K562 (cell line): ENCODE data around the gene CTDSPL. TPM values are rescaled to one million over a fixed set of nuclear protein-coding genes. Genes with fewer than 3 reads are reported as not detected.

Experiments used
- ATF1 ChIP-seq, 2 experiments: fragments of 450-650 bp in 1 of 2; IDR thresholded peaks; 2 replicates each; pipeline ENCODE4 v1.6.1; 2016; ENCODE audit warnings: missing compliant biosample characterization in 1 of 2, missing genetic modification characterization in 1 of 2
- CBFA2T2 ChIP-seq: fragments of 450-650 bp; conservative IDR thresholded peaks from 2 replicates; pipeline ENCODE4 v1.6.1; 2017; ENCODE audit warnings: mild to moderate bottlenecking
- CBFA2T3 ChIP-seq: fragments of 450-650 bp; IDR thresholded peaks from 2 replicates; pipeline ENCODE4 v1.6.1; 2017
- CHD2 ChIP-seq: IDR thresholded peaks from 2 replicates; pipeline ENCODE4 v1.6.1; 2011; ENCODE audit warnings: low read depth, low read length
- DPF2 ChIP-seq: fragments of 450-650 bp; IDR thresholded peaks from 2 replicates; pipeline ENCODE4 v1.6.1; 2016
- FOXA1 ChIP-seq: fragments of 450-650 bp; IDR thresholded peaks from 2 replicates; pipeline ENCODE4 v1.6.1; 2016; ENCODE audit warnings: mild to moderate bottlenecking, borderline replicate concordance
- HDAC8 ChIP-seq: fragments of 450-650 bp; IDR thresholded peaks from 2 replicates; pipeline ENCODE4 v1.6.1; 2016; ENCODE audit warnings: mild to moderate bottlenecking, missing genetic modification characterization, moderate library complexity, missing compliant biosample characterization
- KLF13 ChIP-seq: fragments of 450-650 bp; IDR thresholded peaks from 2 replicates; pipeline ENCODE4 v1.6.1; 2016; ENCODE audit warnings: missing genetic modification characterization, low read depth, mild to moderate bottlenecking, missing compliant biosample characterization, moderate library complexity, borderline replicate concordance
- LARP7 ChIP-seq: fragments of 450-650 bp; IDR thresholded peaks from 2 replicates; pipeline ENCODE4 v1.6.1; 2016
- MCM7 ChIP-seq, 2 experiments: fragments of 450-650 bp; IDR thresholded peaks; 2 replicates each; pipeline ENCODE4 v1.6.1; 2016 to 2018
- MTA1 ChIP-seq: fragments of 450-650 bp; IDR thresholded peaks from 2 replicates; pipeline ENCODE4 v1.6.1; 2017; ENCODE audit warnings: borderline replicate concordance
- MTF1 ChIP-seq: fragments of 250-450 bp; sonication (Bioruptor Pico); IDR thresholded peaks from 2 replicates; pipeline ENCODE4 v1.9.0; 2021; ENCODE audit warnings: moderate library complexity, mild to moderate bottlenecking, inconsistent platforms, borderline replicate concordance
- MYBL2 ChIP-seq, 2 experiments: fragments of 450-650 bp in 1 of 2; sonication (generic) in 1 of 2; formaldehyde crosslinking in 1 of 2; IDR thresholded peaks; 2 replicates each; pipeline versions ENCODE4 v1.6.1 to v1.8.1; 2017 to 2022; ENCODE audit warnings: borderline replicate concordance in 1 of 2, inconsistent platforms in 1 of 2, low read depth in 1 of 2, mild to moderate bottlenecking in 1 of 2, missing genetic modification reagents in 1 of 2, moderate library complexity in 1 of 2
- MYC ChIP-seq, 2 experiments: fragments of 250-450 bp in 1 of 2; sonication (Bioruptor Pico) in 1 of 2; IDR thresholded peaks; 2 replicates each; pipeline versions ENCODE4 v1.5.1 to v1.6.1; 2012 to 2021; ENCODE audit warnings: low read depth in 2 of 2, borderline replicate concordance in 1 of 2, improper control_type of control experiment in 1 of 2, low read length in 1 of 2, mild to moderate bottlenecking in 1 of 2, moderate library complexity in 1 of 2
- NFRKB ChIP-seq: fragments of 450-650 bp; IDR thresholded peaks from 2 replicates; pipeline ENCODE4 v1.6.1; 2016; ENCODE audit warnings: low read depth
- NRF1 ChIP-seq, 2 experiments: fragments of 450-650 bp; IDR thresholded peaks in 1 of 2; conservative IDR thresholded peaks in 1 of 2; 2 replicates each; pipeline ENCODE4 v1.6.1; 2014; ENCODE audit warnings: mild to moderate bottlenecking in 2 of 2
- PRPF4 ChIP-seq: fragments of 200-400 bp; formaldehyde crosslinking; IDR thresholded peaks from one replicate; pipeline ENCODE4 v1.6.1; 2017; ENCODE audit warnings: low read length, low read depth, mild to moderate bottlenecking; ENCODE audit not compliant: insufficient read depth, poor library complexity, severe bottlenecking
- SRSF9 ChIP-seq: fragments of 200-400 bp; formaldehyde crosslinking; IDR thresholded peaks from 2 replicates; pipeline ENCODE4 v1.6.1; 2017; ENCODE audit warnings: low read depth, low read length, borderline replicate concordance
- YBX1 ChIP-seq: fragments of 450-650 bp; IDR thresholded peaks from 2 replicates; pipeline ENCODE4 v1.7.1; 2016; ENCODE audit warnings: mild to moderate bottlenecking
- ZBTB17 ChIP-seq: fragments of 450-650 bp; formaldehyde crosslinking; IDR thresholded peaks from 2 replicates; pipeline ENCODE4 v1.4.0; 2020; ENCODE audit warnings: mild to moderate bottlenecking
- ZNF3 ChIP-seq: fragments of 250-450 bp; sonication (Bioruptor Pico); IDR thresholded peaks from 2 replicates; pipeline ENCODE4 v1.5.0; 2021; ENCODE audit warnings: mild to moderate bottlenecking, moderate library complexity
- ZNF695 ChIP-seq: fragments of 450-650 bp; formaldehyde crosslinking; IDR thresholded peaks from 2 replicates; pipeline ENCODE4 v1.4.0; 2020; ENCODE audit warnings: mild to moderate bottlenecking, moderate library complexity
- polyA plus RNA-seq, 8 experiments: library from polyadenylated mRNA; depleted of rRNA in 4 of 8; stranded (reverse) in 5 of 8; unstranded in 3 of 8; fragments of >200 nt; fragmentation: Nextera tagmentation in 2 of 8; fragmentation: Illumina TruSeq in 1 of 8; extraction: Ambion mirVana in 2 of 8; extraction: Trizol in 1 of 8; gene quantifications; 2 replicates each; pipeline versions ENCODE4 v1.2.1 to v1.2.3, GENCODE V29; 2011 to 2014; ENCODE audit warnings: inconsistent platforms in 1 of 8, missing spikeins in 1 of 8
- total RNA-seq, 7 experiments: library from RNA; depleted of rRNA in 6 of 7; stranded (reverse); fragments of >200 nt in 6 of 7; fragmentation: Illumina TruSeq in 2 of 7; extraction: Trizol in 2 of 7; gene quantifications; 2 replicates each; pipeline versions ENCODE4 v1.2.1 to v1.2.3, GENCODE V29; 2011 to 2021; ENCODE audit warnings: low replicate concordance in 1 of 7
- TF ChIP-seq, protein P1 (sequence below), 3 experiments: fragments of 200-800 bp in 1 of 3; fragments of 250-450 bp in 1 of 3; fragments of 450-650 bp in 1 of 3; sonication (Bioruptor Pico) in 1 of 3; sonication (Bioruptor generic) in 1 of 3; formaldehyde crosslinking in 1 of 3; IDR thresholded peaks; 2 replicates each; pipeline versions ENCODE4 v1.6.1 to v1.8.0; 2016 to 2022; ENCODE audit warnings: mild to moderate bottlenecking in 2 of 3, missing genetic modification characterization in 2 of 3, missing compliant biosample characterization in 1 of 3, moderate library complexity in 1 of 3
- TF ChIP-seq, protein P2 (sequence below): fragments of 450-650 bp; IDR thresholded peaks from 2 replicates; pipeline ENCODE4 v1.6.1; 2017; ENCODE audit warnings: antibody characterized with exemption

CTDSPL gene
- total and polyA plus RNA-seq, 9 of the 15 experiments (the other 6 are each of a cell fraction or from before 2014, with no cell fraction given), result 5.1 to 19.3 (median 11.3) TPM

DNA sequence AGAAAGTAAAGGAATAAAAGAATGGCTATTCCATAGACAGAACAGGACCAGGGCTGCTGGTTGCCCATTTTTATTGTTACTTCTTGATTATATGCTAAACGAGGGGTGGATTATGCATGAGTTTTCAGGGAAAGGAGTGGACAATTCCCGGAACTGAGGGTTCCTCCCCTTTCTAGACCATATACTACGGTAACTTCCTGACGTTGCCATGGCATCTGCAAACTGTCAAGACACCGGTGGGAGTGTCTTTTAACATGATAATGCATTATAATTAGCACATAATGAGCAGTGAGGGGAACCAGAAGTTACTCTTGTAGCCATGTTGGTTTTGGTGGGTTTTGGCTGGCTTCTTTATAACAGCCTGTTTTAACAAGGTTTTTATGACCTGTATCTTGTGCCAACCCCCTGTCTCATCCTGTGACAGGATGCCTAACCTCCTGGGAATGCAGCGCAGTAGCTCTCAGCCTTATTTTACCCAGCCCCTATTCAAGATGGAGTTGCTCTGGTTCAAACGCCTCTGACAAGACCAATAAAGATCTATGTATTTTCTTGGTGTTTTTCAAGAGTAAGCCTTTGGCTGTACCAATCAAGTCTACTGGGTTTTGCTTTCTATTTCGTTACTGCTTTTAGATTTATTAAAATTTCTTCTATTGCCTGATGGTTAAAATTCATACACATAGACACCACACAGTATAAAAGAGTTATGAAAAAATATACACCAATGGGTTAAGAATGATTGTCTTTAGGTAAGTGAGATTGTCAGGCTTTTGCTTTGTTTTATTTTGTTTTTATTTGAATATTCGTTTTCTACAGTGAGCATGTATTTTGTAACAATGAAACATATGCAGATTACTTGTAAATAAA is 37.4 kb upstream of the CTDSPL start (continued):
- TF ChIP-seq SRSF9, result no peak
- no peak for TF ChIP-seq CBFA2T2
- TF ChIP-seq ZNF695, result 0 out of 2 replicates have a peak, but pooled peaks have one; percentile 40
- no peak for TF ChIP-seq NFRKB
- no peak for TF ChIP-seq DPF2
- TF ChIP-seq MTF1 (CRISPR knock-in tag), result no peak
- TF ChIP-seq, protein P1, sequence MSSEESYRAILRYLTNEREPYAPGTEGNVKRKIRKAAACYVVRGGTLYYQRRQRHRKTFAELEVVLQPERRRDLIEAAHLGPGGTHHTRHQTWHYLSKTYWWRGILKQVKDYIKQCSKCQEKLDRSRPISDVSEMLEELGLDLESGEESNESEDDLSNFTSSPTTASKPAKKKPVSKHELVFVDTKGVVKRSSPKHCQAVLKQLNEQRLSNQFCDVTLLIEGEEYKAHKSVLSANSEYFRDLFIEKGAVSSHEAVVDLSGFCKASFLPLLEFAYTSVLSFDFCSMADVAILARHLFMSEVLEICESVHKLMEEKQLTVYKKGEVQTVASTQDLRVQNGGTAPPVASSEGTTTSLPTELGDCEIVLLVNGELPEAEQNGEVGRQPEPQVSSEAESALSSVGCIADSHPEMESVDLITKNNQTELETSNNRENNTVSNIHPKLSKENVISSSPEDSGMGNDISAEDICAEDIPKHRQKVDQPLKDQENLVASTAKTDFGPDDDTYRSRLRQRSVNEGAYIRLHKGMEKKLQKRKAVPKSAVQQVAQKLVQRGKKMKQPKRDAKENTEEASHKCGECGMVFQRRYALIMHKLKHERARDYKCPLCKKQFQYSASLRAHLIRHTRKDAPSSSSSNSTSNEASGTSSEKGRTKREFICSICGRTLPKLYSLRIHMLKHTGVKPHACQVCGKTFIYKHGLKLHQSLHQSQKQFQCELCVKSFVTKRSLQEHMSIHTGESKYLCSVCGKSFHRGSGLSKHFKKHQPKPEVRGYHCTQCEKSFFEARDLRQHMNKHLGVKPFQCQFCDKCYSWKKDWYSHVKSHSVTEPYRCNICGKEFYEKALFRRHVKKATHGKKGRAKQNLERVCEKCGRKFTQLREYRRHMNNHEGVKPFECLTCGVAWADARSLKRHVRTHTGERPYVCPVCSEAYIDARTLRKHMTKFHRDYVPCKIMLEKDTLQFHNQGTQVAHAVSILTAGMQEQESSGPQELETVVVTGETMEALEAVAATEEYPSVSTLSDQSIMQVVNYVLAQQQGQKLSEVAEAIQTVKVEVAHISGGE (CRISPR knock-in tag; IDR thresholded peaks at IDR 0.05), result peak in 2 of 3 experiments; percentile 46 to 85; a peak in 3 of 6 replicates
- TF ChIP-seq LARP7, result no peak
- no peak for TF ChIP-seq ZNF3 (CRISPR knock-in tag)
- peak; percentile 95 for TF ChIP-seq KLF13
- TF ChIP-seq YBX1, result no peak
- TF ChIP-seq ATF1 (CRISPR knock-in tag; IDR thresholded peaks at IDR 0.05), result no peak
- TF ChIP-seq ATF1 (tag; IDR thresholded peaks at IDR 0.05), result peak; percentile 69
- no peak for TF ChIP-seq CBFA2T3
- peak; percentile 99 for TF ChIP-seq HDAC8 (tag)
- no peak for TF ChIP-seq MYBL2 (IDR thresholded peaks at IDR 0.05; ENCODE audit: low read depth)
- no peak for TF ChIP-seq MYBL2 (CRISPR knock-in tag; IDR thresholded peaks at IDR 0.05; ENCODE audit: borderline replicate concordance)
- TF ChIP-seq FOXA1, result no peak
- no peak for TF ChIP-seq NRF1 (conservative IDR thresholded peaks at IDR 0.05 in 1 of 2, IDR thresholded peaks at IDR 0.05 in 1 of 2)
- TF ChIP-seq MTA1, result no peak
- no peak for TF ChIP-seq MCM7 (IDR thresholded peaks at IDR 0.05)
- TF ChIP-seq, protein P2, sequence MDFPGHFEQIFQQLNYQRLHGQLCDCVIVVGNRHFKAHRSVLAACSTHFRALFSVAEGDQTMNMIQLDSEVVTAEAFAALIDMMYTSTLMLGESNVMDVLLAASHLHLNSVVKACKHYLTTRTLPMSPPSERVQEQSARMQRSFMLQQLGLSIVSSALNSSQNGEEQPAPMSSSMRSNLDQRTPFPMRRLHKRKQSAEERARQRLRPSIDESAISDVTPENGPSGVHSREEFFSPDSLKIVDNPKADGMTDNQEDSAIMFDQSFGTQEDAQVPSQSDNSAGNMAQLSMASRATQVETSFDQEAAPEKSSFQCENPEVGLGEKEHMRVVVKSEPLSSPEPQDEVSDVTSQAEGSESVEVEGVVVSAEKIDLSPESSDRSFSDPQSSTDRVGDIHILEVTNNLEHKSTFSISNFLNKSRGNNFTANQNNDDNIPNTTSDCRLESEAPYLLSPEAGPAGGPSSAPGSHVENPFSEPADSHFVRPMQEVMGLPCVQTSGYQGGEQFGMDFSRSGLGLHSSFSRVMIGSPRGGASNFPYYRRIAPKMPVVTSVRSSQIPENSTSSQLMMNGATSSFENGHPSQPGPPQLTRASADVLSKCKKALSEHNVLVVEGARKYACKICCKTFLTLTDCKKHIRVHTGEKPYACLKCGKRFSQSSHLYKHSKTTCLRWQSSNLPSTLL, result no peak
- no peak for TF ChIP-seq PRPF4
- TF ChIP-seq MYC (IDR thresholded peaks at IDR 0.05; ENCODE audit: low read depth, low read length), result no peak
- TF ChIP-seq MYC (CRISPR knock-in tag; IDR thresholded peaks at IDR 0.05; ENCODE audit: borderline replicate concordance, low read depth), result peak; percentile 67; the same call in 1 of the 2 replicates
- TF ChIP-seq CHD2, result no peak
- peak; percentile 89 for TF ChIP-seq ZBTB17
